Measurements from ENCODE around the gene ENO3.

The ENO3 gene

DNA sequence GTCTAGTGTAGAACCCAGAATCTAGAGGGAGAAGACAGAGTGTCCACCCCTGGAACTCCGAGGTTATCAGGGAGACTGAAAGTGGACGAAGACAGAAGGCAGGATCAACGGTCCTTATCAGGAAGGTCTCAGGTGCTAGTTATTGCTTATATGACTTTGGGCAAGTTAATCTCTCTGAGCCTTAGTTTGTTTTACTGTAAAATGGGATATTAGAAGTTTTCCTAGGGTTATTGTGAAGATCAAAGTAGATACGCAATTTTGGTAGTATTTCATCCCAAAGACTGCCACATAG, 9.7 kb upstream of the ENO3 start:
- DNase-seq = peak; percentile 51 to 55
- TF ChIP-seq GATA1 (IDR thresholded peaks at IDR 0.05; ENCODE audit: low read depth, low read length) (no peak), POLR2A (IDR thresholded peaks at IDR 0.05; ENCODE audit: low read length) (no peak)

DNA sequence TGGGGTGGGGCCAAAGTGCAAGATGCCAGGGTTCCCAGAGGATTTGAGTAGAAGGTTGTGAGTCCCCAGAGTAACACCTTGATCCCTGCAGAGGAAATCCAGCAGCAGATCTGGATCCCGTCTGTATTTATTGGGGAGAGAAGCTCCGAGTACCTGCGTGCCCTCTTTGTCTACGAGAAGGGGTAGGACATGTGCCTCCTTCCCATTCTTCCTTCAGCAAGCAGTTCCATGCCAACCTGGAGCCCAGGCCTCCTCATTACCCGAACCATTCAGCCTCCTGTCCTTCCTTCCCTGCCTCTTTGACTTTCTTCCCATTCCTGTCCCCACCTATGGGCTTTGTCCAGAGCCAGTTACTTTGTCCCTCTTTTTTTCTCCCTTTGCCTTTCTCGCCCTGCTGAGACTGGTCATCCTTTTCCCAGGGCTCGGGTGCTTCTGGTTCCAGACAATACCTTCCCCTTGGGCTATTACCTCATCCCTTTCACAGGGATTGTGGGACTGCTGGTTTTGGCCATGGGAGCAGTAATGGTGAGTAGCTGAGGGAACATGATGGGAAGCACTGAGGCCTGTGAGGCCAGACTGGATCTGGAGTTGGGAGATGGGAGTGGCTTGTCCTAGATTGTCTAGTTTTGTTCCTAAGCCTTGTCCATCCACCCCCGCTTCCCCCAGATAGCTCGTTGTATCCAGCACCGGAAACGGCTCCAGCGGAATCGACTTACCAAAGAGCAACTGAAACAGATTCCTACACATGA, 8.0 kb upstream of the ENO3 start:
- no peak for TF ChIP-seq GATA1 (IDR thresholded peaks at IDR 0.05; ENCODE audit: low read depth, low read length)
- TF ChIP-seq POLR2A (IDR thresholded peaks at IDR 0.05; ENCODE audit: low read length) = peak; percentile 17
- no peak for DNase-seq

DNA sequence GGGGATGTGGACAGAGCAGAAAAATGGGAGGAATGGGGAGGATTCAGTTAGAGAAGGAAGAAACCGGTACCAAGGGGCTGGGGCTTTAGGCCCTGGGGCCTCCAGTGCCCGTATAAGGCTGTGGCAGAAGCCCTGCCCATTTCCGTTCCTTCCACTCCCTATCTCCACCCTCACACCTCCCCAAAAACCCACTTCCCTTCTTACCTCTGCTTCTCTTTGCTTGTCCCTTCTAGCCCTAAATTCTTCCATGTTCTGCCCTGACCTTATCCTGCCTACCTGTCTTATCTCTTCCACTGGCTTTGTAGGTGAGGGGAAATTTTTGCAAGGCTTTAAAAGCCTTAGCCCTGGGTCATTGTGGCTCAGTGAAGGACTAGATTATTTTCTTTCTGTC, 6.8 kb upstream of the ENO3 start:
- peak in 1 of 2 experiments; percentile 46 for DNase-seq

DNA sequence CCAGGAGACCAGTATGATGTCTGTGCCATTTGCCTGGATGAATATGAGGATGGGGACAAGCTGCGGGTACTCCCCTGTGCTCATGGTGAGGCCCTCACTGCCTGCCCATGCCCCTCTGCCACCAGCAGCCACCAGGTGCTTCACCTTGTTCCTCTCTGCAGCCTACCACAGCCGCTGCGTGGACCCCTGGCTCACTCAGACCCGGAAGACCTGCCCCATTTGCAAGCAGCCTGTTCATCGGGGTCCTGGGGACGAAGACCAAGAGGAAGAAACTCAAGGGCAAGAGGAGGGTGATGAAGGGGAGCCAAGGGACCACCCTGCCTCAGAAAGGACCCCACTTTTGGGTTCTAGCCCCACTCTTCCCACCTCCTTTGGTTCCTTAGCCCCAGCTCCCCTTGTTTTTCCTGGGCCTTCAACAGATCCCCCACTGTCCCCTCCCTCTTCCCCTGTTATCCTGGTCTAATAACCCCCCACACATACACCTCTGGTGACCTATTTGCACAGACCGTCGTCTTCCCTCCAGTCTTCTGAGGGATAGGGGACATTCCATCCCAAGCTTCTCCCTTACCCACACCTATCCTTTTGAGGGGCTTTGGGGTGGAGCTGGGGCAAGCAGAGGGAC, 6.3 kb upstream of the ENO3 start:
- peak; percentile 30 for TF ChIP-seq POLR2A (IDR thresholded peaks at IDR 0.05; ENCODE audit: low read length)
- no peak for TF ChIP-seq GATA1 (IDR thresholded peaks at IDR 0.05; ENCODE audit: low read depth, low read length)
- DNase-seq = no peak

More for the DNA sequence above, 6.8 kb upstream of the ENO3 start:
- TF ChIP-seq POLR2A (IDR thresholded peaks at IDR 0.05; ENCODE audit: low read length) (peak; percentile 37), GATA1 (IDR thresholded peaks at IDR 0.05; ENCODE audit: low read depth, low read length) (no peak)

DNA sequence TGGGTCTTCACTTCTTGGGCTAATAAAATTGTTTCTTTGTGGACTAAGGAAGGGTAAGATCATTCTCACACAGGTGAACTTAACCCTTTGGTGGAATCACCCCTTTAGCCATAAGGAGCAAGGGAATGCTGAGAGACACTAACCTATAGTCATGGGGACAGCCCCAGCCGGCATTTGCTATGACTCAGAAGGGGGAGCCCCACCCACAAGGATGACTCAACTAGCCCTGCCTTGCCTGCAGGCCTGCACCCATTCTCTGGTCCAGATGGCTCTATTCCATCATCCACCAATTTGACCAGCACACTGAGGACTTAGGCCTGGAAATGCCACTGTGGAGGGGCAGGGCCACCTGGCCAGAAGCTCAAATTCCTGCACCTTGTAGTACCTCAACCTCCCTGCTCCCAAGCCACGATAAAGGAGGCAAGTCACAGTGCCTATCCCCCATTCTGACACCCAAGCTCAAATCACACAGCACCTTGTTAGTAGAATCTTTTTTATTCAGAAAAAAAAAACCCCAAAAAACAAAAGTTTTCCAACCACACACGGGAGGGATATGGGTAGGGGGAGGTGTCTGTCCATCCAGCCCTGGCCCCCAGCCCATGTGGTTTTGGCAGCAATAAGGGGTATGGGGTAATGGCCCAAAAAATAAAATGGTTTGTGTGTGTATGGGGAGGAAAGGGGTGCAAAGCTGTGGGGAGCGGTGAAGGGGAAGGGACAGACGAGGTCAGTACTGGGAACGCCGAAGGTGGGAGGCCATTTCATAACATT, 5.6 kb upstream of the ENO3 start:
- peak; percentile 88 to 93 for DNase-seq
- no peak for TF ChIP-seq GATA1 (IDR thresholded peaks at IDR 0.05; ENCODE audit: low read depth, low read length)
- TF ChIP-seq POLR2A (IDR thresholded peaks at IDR 0.05; ENCODE audit: low read length) = peak; percentile 57

DNA sequence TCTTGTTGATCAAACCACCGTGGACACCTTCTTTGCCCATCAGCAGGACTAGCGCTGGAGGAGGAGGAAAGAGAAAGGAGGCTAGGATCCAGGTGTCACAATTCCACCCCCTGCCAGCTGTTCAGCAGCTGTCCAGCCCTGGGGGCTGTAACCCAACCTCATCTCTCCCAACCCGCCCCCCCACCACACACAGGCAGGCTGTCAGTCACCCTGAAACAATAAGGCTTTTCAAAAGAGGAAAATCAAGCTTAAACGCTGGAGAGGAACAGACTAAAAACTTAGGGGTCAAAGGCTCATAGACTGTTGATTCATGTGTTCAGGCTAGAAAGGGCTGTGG, 5.0 kb upstream of the ENO3 start:
- DNase-seq = no peak
- TF ChIP-seq GATA1 (IDR thresholded peaks at IDR 0.05; ENCODE audit: low read depth, low read length) (no peak), POLR2A (IDR thresholded peaks at IDR 0.05; ENCODE audit: low read length) (no peak)

DNA sequence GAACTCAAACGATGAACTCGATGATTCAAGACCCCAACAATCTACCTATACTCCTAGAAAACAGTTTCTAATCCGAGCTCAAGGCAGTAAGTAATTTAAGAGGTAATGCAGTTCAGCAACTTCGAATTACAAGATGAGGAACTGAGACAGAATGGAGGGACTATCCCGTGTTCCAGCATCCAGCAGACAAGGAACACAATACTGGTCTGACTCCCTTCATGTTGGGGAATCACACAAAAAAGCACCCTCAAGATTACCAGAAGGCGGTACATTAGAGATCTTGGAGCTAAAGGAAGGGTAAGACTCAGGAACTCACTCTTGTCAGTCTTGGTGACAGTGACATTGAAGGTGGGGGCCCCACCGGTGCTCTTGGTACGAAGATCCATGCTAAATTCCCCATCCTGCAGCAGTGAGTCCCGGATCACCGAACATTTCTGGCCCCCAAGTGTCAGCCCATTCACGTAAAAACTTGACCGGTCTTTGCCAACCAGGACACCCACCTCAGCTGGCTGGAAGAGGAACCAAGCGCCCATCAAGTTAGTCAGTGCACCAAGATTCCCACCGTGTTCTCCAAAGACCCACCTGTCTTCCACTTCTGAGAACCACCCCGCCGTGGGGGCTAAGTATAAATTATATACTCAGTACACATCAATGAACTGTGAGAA, 4.5 kb upstream of the ENO3 start:
- TF ChIP-seq POLR2A (IDR thresholded peaks at IDR 0.05; ENCODE audit: low read length) = no peak
- no peak for TF ChIP-seq GATA1 (IDR thresholded peaks at IDR 0.05; ENCODE audit: low read depth, low read length)
- DNase-seq = no peak

DNA sequence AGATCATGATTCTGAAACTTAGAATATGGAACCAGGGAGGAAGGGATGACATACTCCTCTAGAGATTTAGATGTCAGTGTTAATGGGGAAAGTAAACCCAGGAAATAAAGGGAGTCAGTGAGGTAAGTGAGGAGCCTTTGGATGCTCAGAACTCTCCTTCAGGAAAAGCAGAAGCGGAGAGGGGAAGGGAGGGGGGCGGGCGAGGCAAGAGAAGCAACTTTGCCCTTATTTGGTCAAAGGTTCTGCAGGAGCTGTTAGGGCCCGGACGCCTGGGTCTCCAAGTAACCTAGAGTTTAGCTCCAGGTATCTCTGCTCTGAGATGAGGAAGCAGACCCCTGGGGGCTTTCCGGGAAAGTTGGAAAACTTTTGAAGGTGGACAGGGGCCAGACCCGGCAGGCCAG, 3.9 kb upstream of the ENO3 start:
- DNase-seq = peak; percentile 48 to 59
- no peak for TF ChIP-seq POLR2A (IDR thresholded peaks at IDR 0.05; ENCODE audit: low read length)
- no peak for TF ChIP-seq GATA1 (IDR thresholded peaks at IDR 0.05; ENCODE audit: low read depth, low read length)

DNA sequence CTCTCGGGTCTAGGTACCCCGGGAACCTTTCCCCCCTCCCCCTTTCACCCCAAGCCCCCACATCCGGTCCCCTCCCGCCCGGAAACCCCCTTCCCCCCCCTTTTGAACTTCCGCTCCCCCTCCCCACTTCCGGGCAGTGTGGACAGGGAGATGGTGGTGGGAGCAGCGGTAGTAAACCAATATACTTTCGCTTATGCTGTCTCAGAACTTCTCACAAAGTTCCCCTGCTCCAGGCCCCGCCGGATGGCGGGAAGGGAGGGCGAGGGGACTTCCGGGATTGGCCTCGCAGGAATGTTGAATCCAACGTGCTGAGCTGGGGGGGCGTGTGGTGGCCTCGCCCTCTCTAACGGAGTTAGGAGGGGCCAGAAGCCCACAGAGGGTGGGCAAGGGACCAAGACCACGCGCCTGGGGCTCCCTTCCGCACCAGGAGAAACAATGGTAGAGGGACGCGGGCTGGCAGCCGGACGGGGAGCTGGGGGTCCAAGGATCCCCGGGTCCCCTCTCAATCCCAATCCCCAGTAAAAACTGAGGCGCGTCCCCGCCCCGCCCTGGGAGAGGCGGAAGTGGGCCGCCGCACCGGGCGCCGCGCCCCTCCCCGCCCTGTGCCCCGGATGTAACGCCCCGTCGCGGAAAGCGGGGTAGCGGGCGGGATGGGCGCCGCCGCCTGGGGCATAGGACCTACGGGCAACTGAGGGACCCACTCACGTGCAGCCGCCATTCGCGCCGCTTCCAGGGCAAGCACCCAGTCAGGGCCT, 3.3 kb upstream of the ENO3 start:
- peak; percentile 78 to 85 for DNase-seq
- no peak for TF ChIP-seq POLR2A (IDR thresholded peaks at IDR 0.05; ENCODE audit: low read length)
- TF ChIP-seq GATA1 (IDR thresholded peaks at IDR 0.05; ENCODE audit: low read depth, low read length) = no peak

DNA sequence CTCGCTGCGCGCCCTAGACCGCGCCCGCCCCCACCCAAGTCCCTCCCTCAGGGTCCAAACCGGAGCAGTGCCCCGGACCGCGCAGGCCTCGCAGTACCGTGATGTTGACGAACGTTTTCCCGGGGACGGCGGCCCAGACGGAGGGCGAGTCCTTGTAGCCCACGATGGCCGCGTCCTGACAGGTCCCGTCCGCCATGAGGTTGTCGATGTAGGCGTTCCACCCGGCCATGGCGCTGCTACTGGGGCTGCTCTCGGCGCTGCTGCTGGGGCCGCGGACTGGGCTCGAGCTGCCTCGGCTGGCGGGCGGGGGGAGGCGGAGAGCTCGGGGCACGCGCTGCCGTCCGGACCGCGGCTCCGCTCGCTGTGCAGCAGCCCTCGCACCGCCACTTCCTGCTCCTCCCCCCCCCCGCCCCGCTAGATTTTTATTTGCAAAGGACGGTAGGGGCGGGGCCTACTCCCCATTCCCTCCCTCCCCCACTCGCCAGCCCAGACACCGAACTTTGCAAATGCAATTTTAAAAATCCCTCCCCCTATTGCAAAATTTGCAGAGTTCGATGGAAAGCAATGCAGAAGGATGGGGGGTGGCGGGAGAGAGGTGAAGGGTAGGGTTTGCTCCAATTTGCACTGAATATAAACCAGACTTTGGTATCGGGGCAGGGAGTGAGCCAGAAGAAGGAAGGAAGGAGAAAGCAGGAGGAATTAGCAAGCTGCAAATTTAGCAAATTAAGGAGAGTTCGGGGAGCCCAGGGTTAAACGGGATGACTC, 2.6 kb upstream of the ENO3 start, which contains the start of gene PFN1:
PFN1 (minus strand) TSS at position 365 of the 765 bp plus-strand sequence; CDS start at position 229, 136 bp downstream.
- TF ChIP-seq GATA1 (IDR thresholded peaks at IDR 0.05; ENCODE audit: low read depth, low read length) (no peak), POLR2A (IDR thresholded peaks at IDR 0.05; ENCODE audit: low read length) (peak; percentile 86)
- DNase-seq = peak; percentile 93 to 95

DNA sequence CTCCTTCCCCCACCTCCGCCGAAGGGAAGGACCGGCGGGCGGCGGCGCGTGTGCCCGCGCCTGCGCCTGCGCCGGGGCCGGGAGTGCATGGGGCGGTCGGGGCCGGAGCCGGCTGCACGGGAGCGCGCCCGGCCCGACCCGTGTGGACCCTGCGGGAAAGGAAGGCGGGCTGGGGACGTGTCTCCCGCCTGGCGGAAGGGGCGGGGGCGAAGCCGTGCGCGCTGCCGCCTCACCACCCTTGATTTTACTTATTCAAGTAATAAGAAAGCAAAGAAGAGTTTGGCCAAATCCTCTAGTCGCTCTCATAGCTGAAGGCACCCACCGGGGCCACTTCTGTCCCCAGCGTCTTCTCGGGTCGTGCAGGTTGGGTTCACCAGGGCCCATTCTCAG, 2.0 kb upstream of the ENO3 start:
- no peak for TF ChIP-seq GATA1 (IDR thresholded peaks at IDR 0.05; ENCODE audit: low read depth, low read length)
- peak; percentile 47 for TF ChIP-seq POLR2A (IDR thresholded peaks at IDR 0.05; ENCODE audit: low read length)
- peak; percentile 87 to 89 for DNase-seq

DNA sequence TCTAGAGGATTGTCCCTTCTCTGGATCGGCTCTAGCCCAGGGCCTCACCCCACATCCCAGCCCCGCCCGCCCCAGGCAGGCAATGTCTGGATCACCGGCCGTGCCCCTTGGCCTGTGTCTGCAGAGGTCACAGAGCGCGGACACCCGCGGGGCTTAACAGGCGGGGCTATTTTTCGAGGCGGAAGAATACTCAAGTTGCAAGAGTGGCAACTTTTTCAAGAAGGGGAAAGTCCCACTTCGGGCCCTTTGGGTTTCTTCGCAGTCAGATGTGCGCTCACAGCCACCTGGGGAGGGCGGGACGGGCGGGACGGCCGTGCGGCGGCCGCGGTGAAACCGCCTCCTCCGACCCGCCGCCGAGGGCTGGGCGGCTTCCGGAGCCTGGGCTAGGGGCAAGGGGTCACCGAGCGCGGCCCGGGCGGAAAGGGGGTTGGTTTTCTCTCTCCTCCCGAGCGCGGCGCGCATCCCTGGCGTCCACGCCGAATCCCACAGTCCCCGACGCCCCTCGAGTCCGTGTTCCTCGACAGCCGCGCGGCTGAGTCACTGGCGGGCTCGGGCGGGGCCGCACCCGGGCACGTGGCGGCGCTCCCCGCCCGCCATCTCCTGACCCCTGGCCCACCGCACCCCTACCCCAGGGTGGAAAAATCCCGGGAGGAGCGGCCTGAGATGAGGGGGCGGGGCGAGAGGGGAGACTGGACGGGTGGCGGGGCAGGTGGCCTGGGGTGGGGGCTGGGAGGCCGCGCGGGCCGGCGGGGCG, 1.4 kb upstream of the ENO3 start:
- peak; percentile 85 to 91 for DNase-seq
- no peak for TF ChIP-seq POLR2A (IDR thresholded peaks at IDR 0.05; ENCODE audit: low read length)
- TF ChIP-seq GATA1 (IDR thresholded peaks at IDR 0.05; ENCODE audit: low read depth, low read length) = no peak
